ENCODE results near the gene UBE2M. TPM values are rescaled to one million over a fixed set of nuclear protein-coding genes. Genes with fewer than 3 reads are reported as not detected.
A peak's percentile ranks its signal among the peaks of the same experiment; 100 is the strongest.

Gene UBE2M
- total RNA-seq, 1 experiment from 2014 or later = 62.8 TPM

- peak in 1 of 2 experiments; percentile 26 for DNase-seq
- H3K4me1 ChIP-seq = no peaks in the 10 kb centered on the region; the same call in 1 of the 2 replicates
- peak overlapping the region; percentile 32; the same call in 1 of the 2 replicates for H3K27ac ChIP-seq
- H3K4me3 ChIP-seq = peak overlapping the region; percentile 60
- H3K9me3 ChIP-seq (replicated peaks) = no peaks in the 10 kb centered on the region
- no peaks in the 10 kb centered on the region for H3K27me3 ChIP-seq
- H3K36me3 ChIP-seq = peaks cover 48% of the 10 kb centered on the region
These were observed 4.5 kb downstream of the UBE2M start for GRCh38 chr19:58553799-58554493.

GRCh38 chr19:58552655-58553054 lies 5.8 kb downstream of the UBE2M start:
- no peaks in the 10 kb centered on the region; the same call in 1 of the 2 replicates for H3K4me1 ChIP-seq
- H3K36me3 ChIP-seq = peaks cover 61% of the 10 kb centered on the region
- no peaks in the 10 kb centered on the region for H3K27me3 ChIP-seq
- no peak overlapping the region for H3K4me3 ChIP-seq
- no peaks in the 10 kb centered on the region for H3K9me3 ChIP-seq (replicated peaks)
- DNase-seq = no peak
- H3K27ac ChIP-seq = no peak overlapping the region

- Histone ChIP-seq H3K27me3 (no peaks in the 10 kb centered on the region), H3K36me3 (peaks cover 67% of the 10 kb centered on the region), H3K27ac (no peak overlapping the region), H3K9me3 (replicated peaks) (no peaks in the 10 kb centered on the region), H3K4me1 (no peaks in the 10 kb centered on the region; the same call in 1 of the 2 replicates), H3K4me3 (no peak overlapping the region)
- no peak for DNase-seq
These were observed 6.6 kb downstream of the UBE2M start for GRCh38 chr19:58551577-58552471.

- Histone ChIP-seq H3K27me3 (no peaks in the 10 kb centered on the region), H3K9me3 (replicated peaks) (no peaks in the 10 kb centered on the region), H3K4me3 (no peak overlapping the region), H3K36me3 (peaks cover 67% of the 10 kb centered on the region), H3K27ac (no peak overlapping the region), H3K4me1 (peaks cover 5% of the 10 kb centered on the region; the same call in 1 of the 2 replicates)
- no peak for DNase-seq
These were observed 7.3 kb downstream of the UBE2M start for GRCh38 chr19:58551123-58551497.

GRCh38 chr19:58550362-58551122 lies 7.9 kb downstream of the UBE2M start:
- Histone ChIP-seq H3K9me3 (replicated peaks) (no peaks in the 10 kb centered on the region), H3K36me3 (peaks cover 72% of the 10 kb centered on the region), H3K27me3 (no peaks in the 10 kb centered on the region; the same call in 1 of the 2 replicates), H3K4me1 (peaks cover 7% of the 10 kb centered on the region; the same call in 1 of the 2 replicates), H3K27ac (no peak overlapping the region), H3K4me3 (no peak overlapping the region)
- DNase-seq = no peak

- no peak for DNase-seq
- Histone ChIP-seq H3K27me3 (no peaks in the 10 kb centered on the region; the same call in 1 of the 2 replicates), H3K9me3 (replicated peaks) (no peaks in the 10 kb centered on the region), H3K36me3 (peaks cover 79% of the 10 kb centered on the region), H3K4me3 (no peak overlapping the region), H3K4me1 (peaks cover 7% of the 10 kb centered on the region; the same call in 1 of the 2 replicates), H3K27ac (no peak overlapping the region)
These were observed 8.6 kb downstream of the UBE2M start for GRCh38 chr19:58549664-58550361.

GRCh38 chr19:58548859-58549663 lies 9.3 kb downstream of the UBE2M start:
- peaks cover 7% of the 10 kb centered on the region; the same call in 1 of the 2 replicates for H3K4me1 ChIP-seq
- no peaks in the 10 kb centered on the region; the same call in 1 of the 2 replicates for H3K27me3 ChIP-seq
- H3K4me3 ChIP-seq = no peak overlapping the region
- DNase-seq = no peak
- H3K9me3 ChIP-seq (replicated peaks) = no peaks in the 10 kb centered on the region
- no peak overlapping the region for H3K27ac ChIP-seq
- H3K36me3 ChIP-seq = peaks cover 79% of the 10 kb centered on the region

- H3K4me3 ChIP-seq = no peak overlapping the region
These were observed 10.8 kb downstream of the UBE2M start for GRCh38 chr19:58547323-58548312.

GRCh38 chr19:58546019-58546530 lies 12.3 kb downstream of the UBE2M start:
- Histone ChIP-seq H3K4me3 (peak overlapping the region; percentile 99), H3K27me3 (no peaks in the 10 kb centered on the region; the same call in 1 of the 2 replicates), H3K36me3 (peaks cover 62% of the 10 kb centered on the region), H3K9me3 (replicated peaks) (no peaks in the 10 kb centered on the region), H3K4me1 (peaks cover 7% of the 10 kb centered on the region; the same call in 1 of the 2 replicates), H3K27ac (no peak overlapping the region)
- no peak for DNase-seq

More at GRCh38 chr19:58547323-58548312, 10.8 kb downstream of the UBE2M start:
- Histone ChIP-seq H3K4me1 (peaks cover 7% of the 10 kb centered on the region; the same call in 1 of the 2 replicates), H3K9me3 (replicated peaks) (no peaks in the 10 kb centered on the region), H3K27ac (no peak overlapping the region), H3K27me3 (no peaks in the 10 kb centered on the region; the same call in 1 of the 2 replicates), H3K36me3 (peaks cover 76% of the 10 kb centered on the region)
- no peak for DNase-seq

- H3K36me3 ChIP-seq = peaks cover 56% of the 10 kb centered on the region
- H3K4me3 ChIP-seq = peak overlapping the region; percentile 99
- H3K9me3 ChIP-seq (replicated peaks) = no peaks in the 10 kb centered on the region
- no peak overlapping the region; the same call in 1 of the 2 replicates for H3K27ac ChIP-seq
- no peak for DNase-seq
- H3K4me1 ChIP-seq = peaks cover 7% of the 10 kb centered on the region; the same call in 1 of the 2 replicates
- H3K27me3 ChIP-seq = no peaks in the 10 kb centered on the region; the same call in 1 of the 2 replicates
These were observed 13.0 kb downstream of the UBE2M start for GRCh38 chr19:58545286-58546018.

- Histone ChIP-seq H3K27me3 (no peaks in the 10 kb centered on the region; the same call in 1 of the 2 replicates), H3K4me1 (peaks cover 7% of the 10 kb centered on the region; the same call in 1 of the 2 replicates), H3K27ac (peak overlapping the region; percentile 75), H3K36me3 (peaks cover 49% of the 10 kb centered on the region), H3K9me3 (replicated peaks) (no peaks in the 10 kb centered on the region), H3K4me3 (peak overlapping the region; percentile 99)
- peak in 1 of 2 experiments; percentile 63 for DNase-seq
These were observed 13.7 kb downstream of the UBE2M start for GRCh38 chr19:58544591-58545285.

Measured in SJCRH30 (cell line).